22Rv1 (cell line): ENCODE data around the gene TNFAIP8.

Experiments used
- ZFX ChIP-seq: fragments of 450-650 bp; IDR thresholded peaks from 2 replicates; pipeline ENCODE4 v1.6.1; 2017; ENCODE audit warnings: antibody characterized with exemption, borderline replicate concordance
- TF ChIP-seq, protein P1 (sequence below): fragments of 450-650 bp; IDR thresholded peaks from 2 replicates; pipeline ENCODE4 v1.5.1; 2017; ENCODE audit warnings: mild to moderate bottlenecking

DNA sequence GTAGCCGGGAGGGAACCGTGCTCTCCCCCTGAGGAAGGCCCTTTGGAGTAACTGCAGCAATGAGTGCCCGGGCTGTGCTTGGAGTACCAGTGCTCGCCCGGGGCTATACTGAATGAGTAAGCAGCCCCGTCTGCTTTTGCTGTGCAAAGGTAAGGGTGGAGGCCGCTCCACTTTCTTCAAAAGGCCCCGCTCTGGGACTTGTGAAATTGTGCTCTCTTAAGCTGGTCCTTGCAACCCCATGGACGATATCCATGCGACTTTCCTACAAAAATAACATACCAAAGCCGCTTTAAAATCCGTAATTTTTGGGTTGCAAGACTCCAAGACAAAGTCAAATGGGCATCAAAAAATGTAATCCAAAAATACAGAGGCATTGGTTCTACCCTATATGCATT lies 578 bp upstream of the TNFAIP8 start:
- TF ChIP-seq, protein P1, sequence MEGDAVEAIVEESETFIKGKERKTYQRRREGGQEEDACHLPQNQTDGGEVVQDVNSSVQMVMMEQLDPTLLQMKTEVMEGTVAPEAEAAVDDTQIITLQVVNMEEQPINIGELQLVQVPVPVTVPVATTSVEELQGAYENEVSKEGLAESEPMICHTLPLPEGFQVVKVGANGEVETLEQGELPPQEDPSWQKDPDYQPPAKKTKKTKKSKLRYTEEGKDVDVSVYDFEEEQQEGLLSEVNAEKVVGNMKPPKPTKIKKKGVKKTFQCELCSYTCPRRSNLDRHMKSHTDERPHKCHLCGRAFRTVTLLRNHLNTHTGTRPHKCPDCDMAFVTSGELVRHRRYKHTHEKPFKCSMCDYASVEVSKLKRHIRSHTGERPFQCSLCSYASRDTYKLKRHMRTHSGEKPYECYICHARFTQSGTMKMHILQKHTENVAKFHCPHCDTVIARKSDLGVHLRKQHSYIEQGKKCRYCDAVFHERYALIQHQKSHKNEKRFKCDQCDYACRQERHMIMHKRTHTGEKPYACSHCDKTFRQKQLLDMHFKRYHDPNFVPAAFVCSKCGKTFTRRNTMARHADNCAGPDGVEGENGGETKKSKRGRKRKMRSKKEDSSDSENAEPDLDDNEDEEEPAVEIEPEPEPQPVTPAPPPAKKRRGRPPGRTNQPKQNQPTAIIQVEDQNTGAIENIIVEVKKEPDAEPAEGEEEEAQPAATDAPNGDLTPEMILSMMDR, result no peak
- TF ChIP-seq ZFX, result no peak
